Bronchial epithelial cell (primary cell): ENCODE measurements around the gene STX3. TPM values are rescaled to one million over a fixed set of nuclear protein-coding genes. Genes with fewer than 3 reads are reported as not detected.

Experiments
- DNase-seq: peaks from one replicate; pipeline ENCODE4 v3.0.0-alpha.2; 2010; ENCODE audit warnings: low read depth
- FAIRE-seq: peaks from 2 replicates; lab custom pipeline; 2011; peaks lifted over from hg19 to GRCh38; lab: Jason Lieb, UNC
- H3K27me3 ChIP-seq: 2 replicates; pipeline ENCODE4 v1.5.1; 2011; ENCODE audit warnings: low read length; ENCODE audit not compliant: control insufficient read depth, insufficient read depth
- H3K36me3 ChIP-seq: 2 replicates; pipeline ENCODE4 v1.5.1; 2011; ENCODE audit warnings: low read length; ENCODE audit not compliant: control insufficient read depth, insufficient read depth
- H3K4me3 ChIP-seq: 2 replicates; pipeline ENCODE4 v1.5.1; 2011; ENCODE audit warnings: mild to moderate bottlenecking, low read depth, low read length, control low read depth
- total RNA-seq: library from RNA; depleted of rRNA; stranded (reverse); fragments of >200 nt; gene quantifications from 2 replicates; pipeline ENCODE4 v1.2.1, GENCODE V29; 2014
- TF ChIP-seq, protein P1 (sequence below): IDR thresholded peaks from 2 replicates; pipeline ENCODE4 v1.5.1; 2011; ENCODE audit warnings: mild to moderate bottlenecking, moderate library complexity, low read length, control low read depth, inconsistent platforms; ENCODE audit not compliant: insufficient read depth, severe bottlenecking

STX3 gene
- total RNA-seq, 1 donor from 2014 or later, result 53.4 TPM

DNA sequence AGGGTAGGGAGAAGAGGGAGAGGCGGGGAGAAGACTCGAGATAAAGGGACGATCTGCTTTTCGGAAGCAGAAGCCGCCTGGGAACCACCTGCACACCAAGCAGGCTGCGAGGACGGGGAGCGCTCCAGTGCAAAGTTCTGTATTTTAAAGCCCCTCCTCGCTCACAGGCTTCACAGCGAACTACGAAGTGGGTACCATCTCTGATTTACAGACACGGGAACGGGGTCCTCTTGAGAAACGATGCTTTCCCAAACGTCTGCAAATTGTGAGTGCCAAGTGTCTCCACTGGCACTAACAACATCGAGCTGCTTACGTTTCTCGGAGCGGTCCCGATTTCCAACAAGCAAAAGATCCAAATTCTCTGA, 700 bp upstream of the STX3 start:
- Histone ChIP-seq H3K4me3 (peak overlapping the region; percentile 80), H3K27me3 (no peaks in the 10 kb centered on the region), H3K36me3 (peaks cover 3% of the 10 kb centered on the region)
- TF ChIP-seq, protein P1, sequence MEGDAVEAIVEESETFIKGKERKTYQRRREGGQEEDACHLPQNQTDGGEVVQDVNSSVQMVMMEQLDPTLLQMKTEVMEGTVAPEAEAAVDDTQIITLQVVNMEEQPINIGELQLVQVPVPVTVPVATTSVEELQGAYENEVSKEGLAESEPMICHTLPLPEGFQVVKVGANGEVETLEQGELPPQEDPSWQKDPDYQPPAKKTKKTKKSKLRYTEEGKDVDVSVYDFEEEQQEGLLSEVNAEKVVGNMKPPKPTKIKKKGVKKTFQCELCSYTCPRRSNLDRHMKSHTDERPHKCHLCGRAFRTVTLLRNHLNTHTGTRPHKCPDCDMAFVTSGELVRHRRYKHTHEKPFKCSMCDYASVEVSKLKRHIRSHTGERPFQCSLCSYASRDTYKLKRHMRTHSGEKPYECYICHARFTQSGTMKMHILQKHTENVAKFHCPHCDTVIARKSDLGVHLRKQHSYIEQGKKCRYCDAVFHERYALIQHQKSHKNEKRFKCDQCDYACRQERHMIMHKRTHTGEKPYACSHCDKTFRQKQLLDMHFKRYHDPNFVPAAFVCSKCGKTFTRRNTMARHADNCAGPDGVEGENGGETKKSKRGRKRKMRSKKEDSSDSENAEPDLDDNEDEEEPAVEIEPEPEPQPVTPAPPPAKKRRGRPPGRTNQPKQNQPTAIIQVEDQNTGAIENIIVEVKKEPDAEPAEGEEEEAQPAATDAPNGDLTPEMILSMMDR, result no peak
- peak; percentile 21 for DNase-seq
- FAIRE-seq, result no peak

DNA sequence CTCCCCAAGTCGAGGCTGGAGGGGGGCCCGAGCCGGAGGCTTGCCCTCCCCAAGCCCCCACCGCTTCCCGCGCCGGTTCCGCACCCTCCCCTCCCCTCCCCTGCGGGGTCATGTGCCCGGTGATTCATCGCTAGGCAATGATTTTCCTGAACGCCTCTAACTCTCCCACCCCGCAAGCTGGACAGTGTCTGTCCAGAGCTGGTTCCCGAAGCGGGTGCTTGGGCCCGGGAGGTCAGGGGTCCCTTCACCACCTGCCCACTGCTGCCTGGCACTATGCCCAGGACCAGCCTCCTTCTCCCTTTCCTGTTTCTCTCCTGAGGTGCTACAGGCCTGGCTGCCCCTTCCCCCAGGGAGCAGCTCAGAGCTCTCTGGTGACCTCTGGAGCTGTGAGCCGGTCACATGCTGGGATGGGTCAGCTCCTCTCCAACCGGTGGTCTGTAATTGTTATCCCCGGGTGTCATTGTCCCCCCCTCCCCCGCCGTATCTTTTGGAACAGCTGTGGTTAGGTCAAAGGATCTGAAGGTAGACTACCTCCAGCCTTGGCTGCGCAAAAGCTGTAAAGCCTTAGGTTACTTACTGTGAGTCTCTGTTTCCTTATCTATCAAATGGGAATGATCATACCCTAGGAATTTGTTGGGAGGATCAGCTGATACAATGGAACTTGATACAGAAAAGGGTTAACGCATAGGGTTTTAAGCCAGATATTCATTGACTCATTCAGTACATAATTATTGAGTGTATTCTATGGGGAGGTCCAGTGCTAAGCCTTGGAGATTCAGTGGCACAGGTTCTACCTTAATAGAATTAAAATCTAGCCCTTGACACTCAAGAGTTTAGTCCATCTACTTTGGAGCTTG, 753 bp downstream of the STX3 start:
- FAIRE-seq (no peak), DNase-seq (peak; percentile 67)
- TF ChIP-seq, protein P1, result no peak
- H3K36me3 ChIP-seq, result peaks cover 3% of the 10 kb centered on the region
- peak overlapping the region; percentile 80 for H3K4me3 ChIP-seq
- H3K27me3 ChIP-seq, result no peaks in the 10 kb centered on the region

DNA sequence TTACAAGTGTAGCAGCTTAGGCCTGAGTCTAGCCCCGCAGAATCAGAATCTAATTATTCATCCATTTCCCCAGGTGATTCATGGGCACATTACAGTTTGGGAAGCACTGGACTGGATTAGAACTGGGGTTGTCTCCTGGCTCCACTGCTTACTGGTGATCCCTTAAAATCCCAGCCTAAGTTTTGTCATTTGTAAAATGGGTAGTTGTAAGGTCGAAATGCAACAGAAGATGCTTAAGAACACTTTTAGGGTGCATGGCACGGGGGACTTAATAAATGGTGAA, 1.3 kb downstream of the STX3 start:
- TF ChIP-seq, protein P1, result no peak
- FAIRE-seq (no peak), DNase-seq (peak; percentile 74)
- Histone ChIP-seq H3K36me3 (peaks cover 3% of the 10 kb centered on the region), H3K4me3 (peak overlapping the region; percentile 80), H3K27me3 (no peaks in the 10 kb centered on the region)

DNA sequence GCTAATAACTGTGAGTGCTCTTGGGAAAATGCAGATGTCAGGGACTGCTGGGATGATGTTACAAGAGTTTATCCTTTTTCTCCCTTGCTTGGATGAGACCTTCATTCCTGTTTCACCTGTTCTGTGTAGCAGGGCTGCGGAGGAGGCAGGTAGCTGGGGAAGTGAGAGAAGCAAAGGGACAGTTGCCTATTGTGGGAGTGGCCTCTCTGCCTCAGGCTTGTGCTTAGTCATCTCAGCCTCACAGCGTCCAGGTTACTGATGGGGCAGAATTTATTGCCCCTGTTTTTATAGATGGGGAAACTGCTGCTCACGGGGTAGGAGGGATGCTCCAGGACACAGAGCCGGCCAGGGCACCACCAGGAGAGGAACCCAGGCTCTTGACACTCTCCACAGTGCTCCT, 1.7 kb downstream of the STX3 start:
- Histone ChIP-seq H3K27me3 (no peaks in the 10 kb centered on the region), H3K4me3 (no peak overlapping the region), H3K36me3 (peaks cover 3% of the 10 kb centered on the region)
- peak; percentile 76 for DNase-seq
- TF ChIP-seq, protein P1, result no peak
- FAIRE-seq, result no peak

DNA sequence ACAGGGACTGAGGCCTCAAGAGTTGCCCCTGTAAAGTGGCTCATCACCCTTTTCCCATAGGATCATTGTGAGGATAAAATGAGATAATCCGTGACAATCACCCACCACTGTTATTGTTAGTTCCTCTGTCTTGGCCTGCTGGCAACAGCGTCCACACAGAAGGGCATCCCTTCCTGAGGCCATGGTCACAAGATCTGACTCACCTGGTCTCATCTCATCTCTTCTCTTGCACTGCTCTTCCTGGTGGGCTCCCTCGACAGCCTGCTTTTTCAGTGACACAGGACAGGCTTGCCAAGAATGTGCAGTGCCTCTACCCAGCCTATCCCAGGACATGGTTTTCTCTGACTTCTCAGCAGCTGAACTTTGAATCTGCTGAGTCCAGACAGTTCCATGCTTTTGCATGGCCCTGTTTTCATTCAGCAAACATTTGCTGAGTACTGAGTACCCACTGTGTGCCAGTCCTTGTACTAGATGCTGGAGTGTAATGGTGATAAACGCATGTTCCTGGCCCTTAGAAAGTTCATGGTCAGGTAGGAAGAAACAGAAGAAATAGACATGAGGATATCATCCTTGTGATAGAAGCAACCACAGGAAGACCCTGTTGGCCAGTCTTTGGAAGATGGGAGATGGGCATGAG, 3.3 kb downstream of the STX3 start:
- FAIRE-seq, result peak; percentile 13
- no peak for DNase-seq
- TF ChIP-seq, protein P1, result no peak
- H3K27me3 ChIP-seq, result no peaks in the 10 kb centered on the region
- H3K36me3 ChIP-seq, result peaks cover 5% of the 10 kb centered on the region
- H3K4me3 ChIP-seq, result no peak overlapping the region
